ENCODE measurements around the gene GRIK2.

GRIK2 gene

DNA sequence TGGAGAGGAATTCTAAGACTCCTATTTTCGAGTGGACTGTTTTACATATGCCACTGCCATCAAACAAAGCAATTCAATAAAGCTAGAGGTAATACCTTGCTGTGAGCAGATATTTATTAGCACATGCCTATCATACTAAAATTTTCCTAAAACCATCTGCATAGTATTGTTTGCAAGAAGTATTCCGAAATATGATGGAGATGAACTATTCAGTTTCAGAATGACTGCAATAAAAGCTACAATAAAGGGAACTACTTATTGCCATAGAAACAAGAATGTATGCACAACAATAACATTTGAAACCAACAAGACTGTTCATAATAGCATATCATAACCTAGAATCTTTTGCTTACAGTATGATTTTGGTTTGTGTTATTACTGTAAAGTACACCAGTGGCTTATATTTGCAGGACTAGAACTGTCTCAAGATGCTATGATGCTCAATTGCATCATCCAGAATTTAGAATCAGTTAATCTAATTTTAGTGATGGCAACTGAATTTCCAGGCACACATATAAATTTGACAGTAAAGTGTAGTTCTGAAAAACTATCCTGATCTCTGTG lies 144.3 kb downstream of the GRIK2 start:
- DNase-seq (ENCODE audit: low read depth in 1 of 2, low spot score in 1 of 2) = no peak
- in situ Hi-C loops (cut with HindIII; ENCODE audit: low pct_unique_long_range_greater_than_20kb, low sequenced_read_pairs) = no loop called here

GRCh38 chr6:101539510-101540245 lies 146.2 kb downstream of the GRIK2 start:
- no peak for DNase-seq (ENCODE audit: low read depth in 1 of 2, low spot score in 1 of 2)
- no peak for TF ChIP-seq JUND (IDR thresholded peaks at IDR 0.05; ENCODE audit: low read depth)
- in situ Hi-C loops (cut with HindIII; ENCODE audit: low pct_unique_long_range_greater_than_20kb, low sequenced_read_pairs) = no loop called here

More for the DNA sequence above, 144.3 kb downstream of the GRIK2 start:
- TF ChIP-seq JUND (IDR thresholded peaks at IDR 0.05; ENCODE audit: low read depth) = no peak

- in situ Hi-C loops (cut with HindIII; ENCODE audit: low pct_unique_long_range_greater_than_20kb, low sequenced_read_pairs) = no loop called here
- DNase-seq (ENCODE audit: low read depth in 1 of 2, low spot score in 1 of 2) = no peak
- no peak for TF ChIP-seq JUND (IDR thresholded peaks at IDR 0.05; ENCODE audit: low read depth)
These were observed 148.4 kb downstream of the GRIK2 start for GRCh38 chr6:101541894-101542293.

- TF ChIP-seq JUND (IDR thresholded peaks at IDR 0.05; ENCODE audit: low read depth) = no peak
- DNase-seq (ENCODE audit: low read depth in 1 of 2, low spot score in 1 of 2) = no peak
- in situ Hi-C loops (cut with HindIII; ENCODE audit: low pct_unique_long_range_greater_than_20kb, low sequenced_read_pairs) = no loop called here
These were observed 150.3 kb downstream of the GRIK2 start for GRCh38 chr6:101543796-101544195.

GRCh38 chr6:101544286-101544685 lies 150.8 kb downstream of the GRIK2 start:
- TF ChIP-seq JUND (IDR thresholded peaks at IDR 0.05; ENCODE audit: low read depth) = no peak

DNA sequence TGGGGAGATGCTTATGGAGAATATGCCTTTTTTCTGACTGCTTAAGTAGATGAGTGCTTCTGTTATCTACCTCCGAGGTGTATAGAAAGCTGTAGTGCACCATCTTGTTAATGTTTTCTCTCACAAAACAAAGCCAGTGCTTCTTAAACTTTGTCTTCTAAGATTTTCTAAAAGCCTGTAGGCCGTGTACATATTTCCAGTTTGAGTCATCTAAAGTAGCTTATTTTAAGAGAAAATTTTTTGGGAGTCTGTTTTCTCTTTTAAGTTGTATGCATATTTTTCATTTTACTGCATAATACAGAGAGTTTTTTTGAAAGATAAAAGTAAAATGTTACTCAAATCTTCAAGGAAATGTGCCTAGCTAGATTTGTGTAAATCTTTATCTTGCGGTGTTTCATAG lies 151.7 kb downstream of the GRIK2 start:
- in situ Hi-C loops (cut with HindIII; ENCODE audit: low pct_unique_long_range_greater_than_20kb, low sequenced_read_pairs) = no loop called here
- no peak for TF ChIP-seq JUND (IDR thresholded peaks at IDR 0.05; ENCODE audit: low read depth)
- DNase-seq (ENCODE audit: low read depth in 1 of 2, low spot score in 1 of 2) = no peak

More at GRCh38 chr6:101544286-101544685, 150.8 kb downstream of the GRIK2 start:
- no peak for DNase-seq (ENCODE audit: low read depth in 1 of 2, low spot score in 1 of 2)
- in situ Hi-C loops (cut with HindIII; ENCODE audit: low pct_unique_long_range_greater_than_20kb, low sequenced_read_pairs) = no loop called here

DNA sequence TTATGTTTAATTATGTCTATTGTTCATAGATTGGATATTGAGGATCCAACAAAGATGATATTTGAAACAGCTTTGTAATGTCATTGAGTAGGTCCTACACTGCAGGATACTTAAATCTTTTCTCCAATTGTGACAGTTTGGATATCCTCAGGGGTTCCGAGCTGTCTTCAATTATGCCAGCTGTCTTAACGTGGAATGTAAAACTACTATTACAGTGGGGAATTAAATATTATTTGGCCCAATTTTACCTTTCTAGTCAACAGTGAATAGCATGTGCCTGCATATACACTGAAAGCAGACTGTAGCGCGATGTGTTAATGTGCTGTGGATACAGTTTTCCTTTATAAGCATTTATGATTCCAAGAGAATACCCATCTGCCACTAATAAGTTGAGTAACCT lies 156.9 kb downstream of the GRIK2 start:
- DNase-seq (ENCODE audit: low read depth in 1 of 2, low spot score in 1 of 2) = no peak
- in situ Hi-C loops (cut with HindIII; ENCODE audit: low pct_unique_long_range_greater_than_20kb, low sequenced_read_pairs) = no loop called here
- no peak for TF ChIP-seq JUND (IDR thresholded peaks at IDR 0.05; ENCODE audit: low read depth)

GRCh38 chr6:101554231-101554630 lies 160.7 kb downstream of the GRIK2 start:
- no peak for TF ChIP-seq JUND (IDR thresholded peaks at IDR 0.05; ENCODE audit: low read depth)
- no peak for DNase-seq (ENCODE audit: low read depth in 1 of 2, low spot score in 1 of 2)
- in situ Hi-C loops (cut with HindIII; ENCODE audit: low pct_unique_long_range_greater_than_20kb, low sequenced_read_pairs) = no loop called here

- in situ Hi-C loops (cut with HindIII; ENCODE audit: low pct_unique_long_range_greater_than_20kb, low sequenced_read_pairs) = no loop called here
- TF ChIP-seq JUND (IDR thresholded peaks at IDR 0.05; ENCODE audit: low read depth) = no peak
- DNase-seq (ENCODE audit: low read depth in 1 of 2, low spot score in 1 of 2) = no peak
These were observed 165.2 kb downstream of the GRIK2 start for GRCh38 chr6:101558712-101559111.

GRCh38 chr6:101572627-101573026 lies 179.1 kb downstream of the GRIK2 start:
- in situ Hi-C loops (cut with HindIII; ENCODE audit: low pct_unique_long_range_greater_than_20kb, low sequenced_read_pairs) = no loop called here
- no peak for DNase-seq (ENCODE audit: low read depth in 1 of 2, low spot score in 1 of 2)
- TF ChIP-seq JUND (IDR thresholded peaks at IDR 0.05; ENCODE audit: low read depth) = no peak

DNA sequence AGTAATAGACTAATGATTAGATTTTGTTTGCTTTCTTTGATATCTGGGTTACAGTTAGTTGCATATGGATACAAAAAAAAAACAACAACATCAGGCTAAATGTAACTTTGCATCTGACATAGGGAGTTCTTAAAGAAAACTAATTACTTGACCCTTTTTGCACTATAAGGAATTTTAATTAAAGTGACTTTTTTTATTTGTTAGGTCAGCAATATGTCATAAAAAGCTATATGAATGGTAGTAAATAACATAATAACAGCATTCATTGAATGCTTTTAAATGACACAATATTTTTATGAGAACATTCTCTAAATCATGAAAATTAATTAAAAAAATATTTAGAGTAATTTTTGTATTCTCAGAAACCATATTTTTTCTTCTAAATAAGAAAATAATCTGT lies 183.6 kb downstream of the GRIK2 start:
- TF ChIP-seq JUND (IDR thresholded peaks at IDR 0.05; ENCODE audit: low read depth) = no peak
- in situ Hi-C loops (cut with HindIII; ENCODE audit: low pct_unique_long_range_greater_than_20kb, low sequenced_read_pairs) = no loop called here
- DNase-seq (ENCODE audit: low read depth in 1 of 2, low spot score in 1 of 2) = no peak

DNA sequence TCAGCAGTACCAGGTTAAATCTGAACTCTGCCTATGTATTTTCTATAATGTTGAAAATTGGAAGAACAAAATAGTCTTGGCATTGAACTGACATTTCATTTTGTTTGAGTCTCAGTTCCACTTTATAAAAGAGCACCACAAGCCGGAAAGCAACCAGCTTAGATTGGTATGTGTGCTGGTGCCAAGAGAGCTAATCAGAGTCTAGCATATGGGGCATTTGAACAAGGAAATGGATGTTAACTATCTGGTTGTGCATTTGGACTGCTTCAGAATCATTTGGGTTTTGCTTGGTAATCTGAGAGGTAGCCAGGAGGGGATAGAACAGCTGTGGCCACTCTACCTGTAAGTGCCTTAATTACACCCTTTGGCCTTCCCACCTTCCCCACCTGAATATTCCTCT lies 184.8 kb downstream of the GRIK2 start:
- in situ Hi-C loops (cut with HindIII; ENCODE audit: low pct_unique_long_range_greater_than_20kb, low sequenced_read_pairs) = no loop called here
- TF ChIP-seq JUND (IDR thresholded peaks at IDR 0.05; ENCODE audit: low read depth) = no peak
- no peak for DNase-seq (ENCODE audit: low read depth in 1 of 2, low spot score in 1 of 2)

DNA sequence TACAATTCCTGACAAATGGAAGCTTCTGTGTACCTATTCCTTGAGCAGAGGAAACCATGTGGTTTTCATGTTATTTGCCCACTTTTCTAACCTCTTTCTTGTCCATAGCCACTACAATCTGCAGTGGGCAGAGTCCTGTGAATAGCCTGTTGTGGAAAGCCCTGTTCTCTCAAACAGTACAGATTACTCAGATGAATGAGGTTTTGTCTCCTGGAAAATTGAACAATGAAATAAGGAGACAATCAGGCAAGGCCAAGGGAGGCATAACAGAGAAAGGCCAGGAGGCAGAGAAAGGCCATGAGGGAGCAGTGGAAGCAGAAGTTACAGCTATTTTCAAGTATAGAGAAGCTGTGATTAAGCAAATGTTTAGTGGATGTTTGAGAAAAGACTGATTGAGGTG lies 189.3 kb downstream of the GRIK2 start:
- no peak for TF ChIP-seq JUND (IDR thresholded peaks at IDR 0.05; ENCODE audit: low read depth)
- in situ Hi-C loops (cut with HindIII; ENCODE audit: low pct_unique_long_range_greater_than_20kb, low sequenced_read_pairs) = no loop called here
- DNase-seq (ENCODE audit: low read depth in 1 of 2, low spot score in 1 of 2) = no peak

DNA sequence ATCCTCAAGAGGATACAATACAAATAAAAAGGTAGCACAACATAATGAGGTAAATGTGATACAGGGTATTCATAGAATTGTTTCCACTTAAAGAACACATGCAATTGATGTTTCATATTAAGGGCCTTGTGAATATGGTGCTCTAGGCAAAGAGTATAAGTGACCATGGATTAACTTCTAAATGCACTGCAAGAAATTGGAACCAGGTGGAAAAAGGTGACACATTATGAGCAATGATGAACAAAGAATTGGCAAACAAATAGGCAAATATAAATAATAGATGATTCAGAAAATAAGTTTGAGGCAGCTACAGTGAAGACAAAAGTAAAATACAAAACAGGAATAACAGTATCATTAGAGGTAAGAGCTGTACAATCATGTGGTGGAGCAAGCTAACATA lies 192.0 kb downstream of the GRIK2 start:
- in situ Hi-C loops (cut with HindIII; ENCODE audit: low pct_unique_long_range_greater_than_20kb, low sequenced_read_pairs) = no loop called here
- TF ChIP-seq JUND (IDR thresholded peaks at IDR 0.05; ENCODE audit: low read depth) = no peak
- DNase-seq (ENCODE audit: low read depth in 1 of 2, low spot score in 1 of 2) = no peak
